ENCODE data around the gene NEK1. TPM values are rescaled to one million over a fixed set of nuclear protein-coding genes. Genes with fewer than 3 reads are reported as not detected.

Gene NEK1
- total RNA-seq, 1 experiment from 2014 or later, result 10.3 TPM

- peaks cover 2% of the 10 kb centered on the region; the same call in 1 of the 2 replicates for H3K4me1 Mint-ChIP-seq
- POLR2A ChIA-PET, result no interaction called here
- no peak overlapping the region for H3K4me3 Mint-ChIP-seq
- H3K27me3 Mint-ChIP-seq (ENCODE audit: low read depth), result no peaks in the 10 kb centered on the region
- H3K9me3 Mint-ChIP-seq, result no peaks in the 10 kb centered on the region
- no peaks in the 10 kb centered on the region for H3K36me3 Mint-ChIP-seq
- no peak overlapping the region for H3K27ac Mint-ChIP-seq
- CTCF ChIA-PET, result no interaction called here
- no peak for ATAC-seq
- no peak for TF ChIP-seq SMAD4 (CRISPR knock-in tag; IDR thresholded peaks at IDR 0.05)
- TF ChIP-seq NFATC4 (CRISPR knock-in tag; IDR thresholded peaks at IDR 0.05), result no peak
- no peak for TF ChIP-seq ZNF396 (CRISPR knock-in tag; IDR thresholded peaks at IDR 0.05; ENCODE audit: borderline replicate concordance)
- TF ChIP-seq FOXJ3 (CRISPR knock-in tag; IDR thresholded peaks at IDR 0.05; ENCODE audit: borderline replicate concordance), result no peak
- no peak for TF ChIP-seq TP53 (CRISPR knock-in tag; IDR thresholded peaks at IDR 0.05)
- no peak for TF ChIP-seq ZNF416 (CRISPR knock-in tag; IDR thresholded peaks at IDR 0.05)
- no peak for TF ChIP-seq ZNF232 (CRISPR knock-in tag; IDR thresholded peaks at IDR 0.05)
- no peak for TF ChIP-seq AR (CRISPR knock-in tag; IDR thresholded peaks at IDR 0.05)
- TF ChIP-seq RORB (CRISPR knock-in tag; IDR thresholded peaks at IDR 0.05), result no peak
- no peak for TF ChIP-seq ZNF281 (CRISPR knock-in tag; IDR thresholded peaks at IDR 0.05)
- no peak for TF ChIP-seq ZBTB21 (CRISPR knock-in tag; IDR thresholded peaks at IDR 0.05; ENCODE audit: borderline replicate concordance)
- no peak for TF ChIP-seq FOXP1 (CRISPR knock-in tag; IDR thresholded peaks at IDR 0.05; ENCODE audit: borderline replicate concordance)
- TF ChIP-seq HMGXB4 (CRISPR knock-in tag; IDR thresholded peaks at IDR 0.05), result no peak
- no peak for TF ChIP-seq KAT7 (CRISPR knock-in tag; IDR thresholded peaks at IDR 0.05; ENCODE audit: borderline replicate concordance)
- no peak for TF ChIP-seq CTCF (IDR thresholded peaks at IDR 0.05)
- TF ChIP-seq ZNF219 (CRISPR knock-in tag; IDR thresholded peaks at IDR 0.05; ENCODE audit: borderline replicate concordance), result no peak
- TF ChIP-seq JAZF1 (CRISPR knock-in tag; IDR thresholded peaks at IDR 0.05), result no peak
- TF ChIP-seq GABPB1 (CRISPR knock-in tag; IDR thresholded peaks at IDR 0.05), result no peak
- DNase-seq (ENCODE audit: low spot score), result no peak
Observed at GRCh38 chr4:169436734-169437133, 175.6 kb downstream of the NEK1 start.

GRCh38 chr4:169428376-169428775 is 184.0 kb downstream of the NEK1 start:
- no peaks in the 10 kb centered on the region; the same call in 1 of the 2 replicates for H3K36me3 Mint-ChIP-seq
- DNase-seq (ENCODE audit: low spot score) (no peak), ATAC-seq (no peak)
- H3K27me3 Mint-ChIP-seq (ENCODE audit: low read depth), result no peaks in the 10 kb centered on the region
- no peak overlapping the region for H3K4me3 Mint-ChIP-seq
- H3K9me3 Mint-ChIP-seq, result no peaks in the 10 kb centered on the region
- ChIA-PET CTCF (no interaction called here), POLR2A (no interaction called here)
- H3K27ac Mint-ChIP-seq, result no peak overlapping the region
- H3K4me1 Mint-ChIP-seq, result no peaks in the 10 kb centered on the region
- no peak for TF ChIP-seq ZNF671 (CRISPR knock-in tag; IDR thresholded peaks at IDR 0.05)
- no peak for TF ChIP-seq ZMAT4 (CRISPR knock-in tag; IDR thresholded peaks at IDR 0.05)
- no peak for TF ChIP-seq EMX1 (CRISPR knock-in tag; IDR thresholded peaks at IDR 0.05)
- no peak for TF ChIP-seq ZNF121 (CRISPR knock-in tag; IDR thresholded peaks at IDR 0.05)
- no peak for TF ChIP-seq TEAD1 (CRISPR knock-in tag; IDR thresholded peaks at IDR 0.05)
- TF ChIP-seq FOXP4 (CRISPR knock-in tag; IDR thresholded peaks at IDR 0.05), result no peak
- no peak for TF ChIP-seq IRF2 (CRISPR knock-in tag; IDR thresholded peaks at IDR 0.05; ENCODE audit: borderline replicate concordance, low read depth)
- TF ChIP-seq FOXP1 (CRISPR knock-in tag; IDR thresholded peaks at IDR 0.05; ENCODE audit: borderline replicate concordance), result no peak
- no peak for TF ChIP-seq NFE2L1 (CRISPR knock-in tag; IDR thresholded peaks at IDR 0.05)
- no peak for TF ChIP-seq ZNF416 (CRISPR knock-in tag; IDR thresholded peaks at IDR 0.05)
